C4-2B (cell line): ENCODE measurements around the gene PRKCH.

Experiments
- H3K27ac ChIP-seq: fragments of 450-650 bp; 2 replicates; pipeline ENCODE4 v1.5.1; 2017
- ZFX ChIP-seq: fragments of 450-650 bp; IDR thresholded peaks from 2 replicates; pipeline ENCODE4 v1.6.1; 2017
- TF ChIP-seq, protein P1 (sequence below): fragments of 450-650 bp; conservative IDR thresholded peaks from 2 replicates; pipeline ENCODE4 v1.5.1; 2017; ENCODE audit warnings: mild to moderate bottlenecking

PRKCH gene

DNA sequence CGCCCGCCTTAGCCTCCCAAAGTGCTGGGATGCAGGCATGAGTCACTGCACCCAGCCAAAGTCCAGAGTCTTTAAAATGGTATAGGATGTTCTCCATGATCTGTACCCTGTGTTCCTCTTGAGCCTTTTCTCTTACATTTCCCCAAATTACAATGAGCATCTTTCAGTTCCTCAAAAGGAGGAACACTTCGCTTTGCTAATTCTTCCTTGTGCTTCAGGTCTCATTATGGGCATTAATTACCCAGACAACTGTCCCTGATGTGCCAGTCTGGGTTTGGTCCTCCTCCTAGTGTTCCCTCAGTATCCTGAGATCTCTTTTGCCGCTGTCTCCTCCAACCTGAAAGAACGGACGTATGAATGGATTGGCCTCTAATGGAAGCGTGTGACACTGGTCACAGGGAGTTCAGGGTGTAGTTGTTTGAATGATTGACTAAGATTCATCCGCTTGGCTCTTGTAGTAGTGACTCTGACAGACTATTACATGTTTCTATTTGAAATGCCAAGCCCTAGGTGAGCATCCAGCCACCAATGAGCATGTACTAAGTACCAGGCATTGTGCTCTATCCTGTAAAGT is 8.2 kb downstream of the PRKCH start:
- no peak overlapping the region for H3K27ac ChIP-seq
- TF ChIP-seq, protein P1, sequence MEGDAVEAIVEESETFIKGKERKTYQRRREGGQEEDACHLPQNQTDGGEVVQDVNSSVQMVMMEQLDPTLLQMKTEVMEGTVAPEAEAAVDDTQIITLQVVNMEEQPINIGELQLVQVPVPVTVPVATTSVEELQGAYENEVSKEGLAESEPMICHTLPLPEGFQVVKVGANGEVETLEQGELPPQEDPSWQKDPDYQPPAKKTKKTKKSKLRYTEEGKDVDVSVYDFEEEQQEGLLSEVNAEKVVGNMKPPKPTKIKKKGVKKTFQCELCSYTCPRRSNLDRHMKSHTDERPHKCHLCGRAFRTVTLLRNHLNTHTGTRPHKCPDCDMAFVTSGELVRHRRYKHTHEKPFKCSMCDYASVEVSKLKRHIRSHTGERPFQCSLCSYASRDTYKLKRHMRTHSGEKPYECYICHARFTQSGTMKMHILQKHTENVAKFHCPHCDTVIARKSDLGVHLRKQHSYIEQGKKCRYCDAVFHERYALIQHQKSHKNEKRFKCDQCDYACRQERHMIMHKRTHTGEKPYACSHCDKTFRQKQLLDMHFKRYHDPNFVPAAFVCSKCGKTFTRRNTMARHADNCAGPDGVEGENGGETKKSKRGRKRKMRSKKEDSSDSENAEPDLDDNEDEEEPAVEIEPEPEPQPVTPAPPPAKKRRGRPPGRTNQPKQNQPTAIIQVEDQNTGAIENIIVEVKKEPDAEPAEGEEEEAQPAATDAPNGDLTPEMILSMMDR = no peak
- TF ChIP-seq ZFX = no peak

DNA sequence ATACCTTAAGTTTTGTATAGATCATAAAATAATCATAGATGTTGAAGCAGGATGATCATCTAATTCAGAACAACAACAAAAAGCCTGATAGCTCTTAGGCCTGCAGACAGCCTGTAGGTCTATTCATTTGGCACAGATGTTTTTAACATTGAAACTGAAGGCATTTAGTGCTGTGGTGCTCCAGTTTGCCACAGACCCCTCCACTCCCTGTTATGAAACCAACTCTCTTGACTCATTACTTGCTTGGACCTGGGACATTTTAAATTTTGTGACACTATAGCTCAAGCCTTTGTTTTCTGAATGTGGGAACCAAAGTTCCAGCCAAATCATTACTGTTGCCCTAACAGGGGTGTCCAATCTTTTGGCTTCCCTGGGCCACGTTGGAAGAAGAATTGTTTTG is 9.1 kb downstream of the PRKCH start:
- no peak overlapping the region for H3K27ac ChIP-seq
- TF ChIP-seq, protein P1 = no peak
- no peak for TF ChIP-seq ZFX

DNA sequence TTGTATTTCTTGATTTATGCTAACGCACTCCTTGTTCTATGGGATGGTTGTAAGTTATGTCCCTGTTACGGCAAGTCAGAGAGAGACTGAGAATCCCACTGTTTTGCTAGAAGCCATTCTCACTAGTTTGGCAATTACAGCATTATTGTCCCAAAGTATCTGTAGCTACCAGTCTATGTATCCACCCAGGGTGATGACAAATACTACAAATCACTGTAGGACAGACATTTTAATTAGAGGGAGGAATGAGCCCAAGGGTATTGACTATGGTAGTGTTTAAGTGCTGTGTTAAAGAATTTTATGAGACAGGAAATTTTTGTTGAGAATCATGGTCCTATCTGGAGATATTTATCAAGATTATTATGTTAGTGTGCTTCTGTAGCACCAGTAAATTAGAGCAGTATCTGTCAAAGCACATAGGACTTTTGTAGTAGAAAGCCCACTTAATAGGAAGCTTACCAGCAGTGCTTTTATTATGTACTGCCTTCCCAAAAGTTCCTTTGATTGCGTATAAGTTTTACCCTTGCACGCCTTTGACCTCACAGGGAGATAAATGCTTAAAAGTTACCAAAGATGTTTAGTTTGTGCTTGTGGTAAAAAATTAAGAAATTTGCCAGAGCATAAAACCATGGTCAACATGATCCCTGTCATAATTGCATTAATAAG is 10.7 kb downstream of the PRKCH start:
- TF ChIP-seq ZFX = no peak
- TF ChIP-seq, protein P1 = no peak
- no peak overlapping the region for H3K27ac ChIP-seq

DNA sequence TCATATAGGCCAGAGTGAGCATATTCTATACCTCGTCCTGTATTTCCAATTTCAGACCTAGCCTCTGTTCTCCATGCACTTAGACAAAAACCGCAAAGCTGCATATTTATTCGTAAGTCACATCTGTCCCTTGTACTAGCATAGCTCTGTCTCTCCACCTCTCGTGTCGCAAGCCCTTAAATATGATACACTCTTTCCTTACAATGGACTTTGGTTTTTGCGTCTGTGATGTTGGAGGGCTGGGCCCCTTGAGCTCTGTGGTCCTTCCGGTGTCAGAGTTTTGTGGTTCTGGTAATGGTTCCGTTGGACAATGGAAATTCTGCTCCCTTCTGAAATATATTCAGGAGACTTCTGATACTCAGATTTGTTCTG is 11.3 kb downstream of the PRKCH start:
- no peak for TF ChIP-seq ZFX
- TF ChIP-seq, protein P1 = no peak
- no peak overlapping the region for H3K27ac ChIP-seq

DNA sequence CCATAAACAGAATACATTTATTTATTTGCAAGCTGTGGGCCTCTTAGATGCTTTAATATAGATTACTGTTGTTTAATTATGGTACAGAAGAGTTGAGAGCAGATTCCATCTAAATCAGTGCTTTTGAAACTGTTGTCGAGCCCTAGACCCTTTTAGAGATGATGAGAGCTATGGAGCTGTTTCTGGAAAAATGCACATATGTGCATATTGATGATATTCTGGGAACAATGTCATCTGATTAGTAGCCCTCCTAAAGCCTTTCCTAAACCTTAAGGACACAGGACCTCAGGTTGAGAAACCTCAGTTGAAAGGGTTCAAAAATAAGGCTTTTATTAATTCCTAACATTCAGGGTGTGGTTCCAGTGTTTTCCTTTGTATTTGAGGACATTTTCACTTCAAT is 11.7 kb downstream of the PRKCH start:
- no peak for TF ChIP-seq ZFX
- TF ChIP-seq, protein P1 = no peak
- no peak overlapping the region for H3K27ac ChIP-seq

DNA sequence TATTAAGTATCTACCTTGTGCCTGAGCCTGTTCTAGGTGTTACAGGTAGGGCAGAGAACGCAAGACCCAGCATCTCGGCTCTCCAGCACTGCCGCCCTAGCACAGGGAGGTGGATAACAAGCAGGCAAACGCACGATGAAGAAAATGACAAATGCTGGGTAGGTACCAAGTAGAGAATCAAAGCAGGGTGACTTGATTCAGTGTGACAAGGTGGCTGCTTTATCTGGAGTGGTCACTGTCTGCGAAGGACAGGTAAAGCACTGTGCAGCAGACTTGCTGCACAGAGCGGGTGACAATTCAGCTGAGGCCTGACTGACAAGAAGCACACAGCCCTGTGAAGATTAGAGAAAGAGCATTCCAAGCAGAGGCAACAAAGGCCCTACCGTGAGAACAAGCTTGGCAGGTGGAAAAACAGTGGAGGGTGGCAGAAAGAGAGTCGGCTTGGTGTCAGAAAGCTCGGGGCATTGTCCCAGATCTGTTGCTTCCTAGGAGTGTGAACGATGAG is 12.9 kb downstream of the PRKCH start:
- TF ChIP-seq, protein P1 = no peak
- no peak for TF ChIP-seq ZFX
- H3K27ac ChIP-seq = no peak overlapping the region

DNA sequence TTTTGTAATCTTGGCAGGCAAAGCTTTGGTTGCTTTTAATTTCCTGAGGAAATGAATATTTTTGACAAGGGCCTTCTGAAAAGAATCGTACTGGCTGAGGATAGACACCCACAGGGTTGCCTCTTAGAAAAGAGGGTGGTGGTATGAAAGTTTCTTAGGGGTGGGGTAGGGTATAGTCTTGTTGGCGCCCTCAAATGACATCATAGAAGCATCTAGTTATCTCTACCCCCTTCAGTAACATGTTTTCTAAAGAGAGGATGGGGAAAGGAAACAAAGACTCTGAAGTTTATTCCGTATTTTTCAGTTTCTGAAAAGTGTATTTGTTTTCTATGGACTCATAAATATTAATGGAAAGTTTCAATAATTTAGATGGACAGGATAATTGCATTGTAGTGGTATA is 13.7 kb downstream of the PRKCH start:
- no peak overlapping the region for H3K27ac ChIP-seq
- TF ChIP-seq ZFX = no peak
- TF ChIP-seq, protein P1 = no peak
